Loucy (cell line): ENCODE measurements around the gene PYGB.
A peak's percentile ranks its signal among the peaks of the same experiment; 100 is the strongest.

Experiments used
- H2AFZ ChIP-seq: fragments of 200-600 bp; sonication (generic); 2 replicates; pipeline ENCODE4 v1.6.0; 2016; ENCODE audit warnings: antibody characterized with exemption, mild to moderate bottlenecking, low read length, moderate library complexity
- H3F3A ChIP-seq: fragments of 200-600 bp; 2 replicates; pipeline ENCODE4 v1.6.0; 2016; ENCODE audit warnings: antibody characterized with exemption, low read depth, mild to moderate bottlenecking
- H3K27me3 ChIP-seq: fragments of 200-600 bp; sonication (generic); 2 replicates; pipeline ENCODE4 v1.6.1; 2014; ENCODE audit warnings: low read length, mild to moderate bottlenecking; ENCODE audit not compliant: insufficient read depth, poor library complexity, severe bottlenecking
- H3K36me3 ChIP-seq: fragments of 200-600 bp; sonication (generic); 2 replicates; pipeline ENCODE4 v1.6.1; 2016; ENCODE audit warnings: low read length; ENCODE audit not compliant: insufficient read depth
- H3K4me1 ChIP-seq: fragments of 200-600 bp; sonication (generic); 2 replicates; pipeline ENCODE4 v1.5.1; 2014; ENCODE audit warnings: low read length, mild to moderate bottlenecking; ENCODE audit not compliant: insufficient read depth, poor library complexity, severe bottlenecking
- H3K4me2 ChIP-seq: fragments of 200-600 bp; sonication (generic); 2 replicates; pipeline ENCODE4 v1.6.0; 2014; ENCODE audit warnings: antibody characterized with exemption, low read length, low read depth, mild to moderate bottlenecking; ENCODE audit not compliant: poor library complexity, severe bottlenecking
- H3K4me3 ChIP-seq: fragments of 200-600 bp; sonication (generic); 2 replicates; pipeline ENCODE4 v1.5.1; 2014; ENCODE audit warnings: low read length, mild to moderate bottlenecking, mixed read lengths; ENCODE audit not compliant: poor library complexity, severe bottlenecking
- H3K79me2 ChIP-seq: fragments of 200-600 bp; sonication (generic); 2 replicates; pipeline ENCODE4 v1.6.1; 2014; ENCODE audit warnings: low read length; ENCODE audit not compliant: insufficient read depth
- H3K9ac ChIP-seq: fragments of 200-600 bp; sonication (generic); 2 replicates; pipeline ENCODE4 v1.6.0; 2014; ENCODE audit warnings: mild to moderate bottlenecking, low read depth, low read length, moderate library complexity; ENCODE audit not compliant: poor library complexity, severe bottlenecking
- H3K9me2 ChIP-seq: fragments of 200-600 bp; sonication (generic); replicated peaks from 2 replicates; pipeline ENCODE4 v1.6.1; 2016; ENCODE audit warnings: low read depth, low read length, mixed read lengths
- H3K9me3 ChIP-seq: fragments of 200-600 bp; sonication (generic); 2 replicates; pipeline ENCODE4 v1.6.1; 2014; ENCODE audit warnings: mild to moderate bottlenecking, antibody characterized with exemption, low read length, low read depth; ENCODE audit not compliant: insufficient read depth
- H4K20me1 ChIP-seq: fragments of 200-600 bp; sonication (generic); 2 replicates; pipeline ENCODE4 v1.6.0; 2014; ENCODE audit warnings: antibody characterized with exemption, low read length, mild to moderate bottlenecking; ENCODE audit not compliant: insufficient read depth, poor library complexity, severe bottlenecking
- EZH2phosphoT487 ChIP-seq: fragments of 200-600 bp; IDR thresholded peaks from 2 replicates; pipeline ENCODE4 v1.6.1; 2018; ENCODE audit warnings: antibody characterized with exemption, mild to moderate bottlenecking, moderate library complexity, borderline replicate concordance
- TF ChIP-seq, protein P1 (sequence below): fragments of 200-600 bp; sonication (generic); conservative IDR thresholded peaks from 2 replicates; pipeline ENCODE4 v1.5.1; 2014; ENCODE audit warnings: mild to moderate bottlenecking, antibody characterized with exemption, low read length

Gene PYGB

DNA sequence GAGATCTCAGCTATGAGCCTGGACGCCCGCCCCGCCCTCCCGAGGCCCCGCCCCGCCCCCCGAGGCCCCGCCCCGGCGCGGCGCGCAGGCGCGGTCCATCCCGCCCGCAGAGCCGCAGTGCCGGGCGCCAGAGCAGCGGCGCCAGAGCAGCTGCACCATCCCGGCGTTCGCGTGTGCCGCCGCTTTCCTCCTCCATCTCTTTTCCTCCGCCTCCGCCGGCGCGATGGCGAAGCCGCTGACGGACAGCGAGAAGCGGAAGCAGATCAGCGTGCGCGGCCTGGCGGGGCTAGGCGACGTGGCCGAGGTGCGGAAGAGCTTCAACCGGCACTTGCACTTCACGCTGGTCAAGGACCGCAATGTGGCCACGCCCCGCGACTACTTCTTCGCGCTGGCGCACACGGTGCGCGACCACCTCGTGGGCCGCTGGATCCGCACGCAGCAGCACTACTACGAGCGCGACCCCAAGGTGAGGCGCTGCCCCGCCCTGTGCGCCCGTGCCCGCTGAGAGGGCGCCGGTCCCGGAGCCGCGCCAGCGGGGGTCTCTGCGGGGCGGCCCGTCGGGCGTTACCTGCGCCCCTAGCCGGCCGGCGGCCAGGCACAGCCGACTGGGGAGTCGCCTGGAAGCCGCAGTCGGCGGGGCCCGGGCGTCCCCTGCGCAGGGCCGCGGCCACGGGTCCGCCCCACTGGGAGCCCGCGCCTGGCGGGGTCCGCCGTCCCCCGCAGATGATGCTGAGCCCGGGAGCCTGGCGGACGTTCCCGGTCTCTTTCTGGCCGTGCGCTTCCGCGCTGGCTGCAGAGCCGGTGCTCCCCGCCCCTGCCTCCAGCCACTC, at the start of gene PYGB:
TSS of gene PYGB (plus strand) at position 130 of the 830 bp plus-strand sequence. CDS start at position 224, 94 bp downstream.
- H3K4me1 ChIP-seq: peaks cover 49% of the 10 kb centered on the region
- H2AFZ ChIP-seq: peak within 1 kb of the TSS; percentile 98
- H3K4me3 ChIP-seq: peak within 1 kb of the TSS; percentile 96
- H3K9ac ChIP-seq: peak within 1 kb of the TSS; percentile 75
- H3K79me2 ChIP-seq: peaks cover 48% of the 10 kb centered on the region
- 0 out of 2 replicates have a peak, but pooled peaks cover 2% of the 10 kb centered on the region for H3F3A ChIP-seq
- no peaks in the 10 kb centered on the region for H3K36me3 ChIP-seq
- H3K27me3 ChIP-seq: no peaks in the 10 kb centered on the region
- H3K4me2 ChIP-seq: peak within 1 kb of the TSS; percentile 87
- TF ChIP-seq, protein P1, sequence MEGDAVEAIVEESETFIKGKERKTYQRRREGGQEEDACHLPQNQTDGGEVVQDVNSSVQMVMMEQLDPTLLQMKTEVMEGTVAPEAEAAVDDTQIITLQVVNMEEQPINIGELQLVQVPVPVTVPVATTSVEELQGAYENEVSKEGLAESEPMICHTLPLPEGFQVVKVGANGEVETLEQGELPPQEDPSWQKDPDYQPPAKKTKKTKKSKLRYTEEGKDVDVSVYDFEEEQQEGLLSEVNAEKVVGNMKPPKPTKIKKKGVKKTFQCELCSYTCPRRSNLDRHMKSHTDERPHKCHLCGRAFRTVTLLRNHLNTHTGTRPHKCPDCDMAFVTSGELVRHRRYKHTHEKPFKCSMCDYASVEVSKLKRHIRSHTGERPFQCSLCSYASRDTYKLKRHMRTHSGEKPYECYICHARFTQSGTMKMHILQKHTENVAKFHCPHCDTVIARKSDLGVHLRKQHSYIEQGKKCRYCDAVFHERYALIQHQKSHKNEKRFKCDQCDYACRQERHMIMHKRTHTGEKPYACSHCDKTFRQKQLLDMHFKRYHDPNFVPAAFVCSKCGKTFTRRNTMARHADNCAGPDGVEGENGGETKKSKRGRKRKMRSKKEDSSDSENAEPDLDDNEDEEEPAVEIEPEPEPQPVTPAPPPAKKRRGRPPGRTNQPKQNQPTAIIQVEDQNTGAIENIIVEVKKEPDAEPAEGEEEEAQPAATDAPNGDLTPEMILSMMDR: no peak
- no peak for TF ChIP-seq EZH2phosphoT487
- H3K9me2 ChIP-seq: no peaks in the 10 kb centered on the region
- no peaks in the 10 kb centered on the region for H3K9me3 ChIP-seq
- H4K20me1 ChIP-seq: peaks cover 35% of the 10 kb centered on the region

GRCh38 chr20:25198663-25199383, 49.1 kb upstream of the PYGB start:
- no peaks in the 10 kb centered on the region for H3K9me3 ChIP-seq
- peaks cover 42% of the 10 kb centered on the region for H3K79me2 ChIP-seq
- H3K36me3 ChIP-seq: no peaks in the 10 kb centered on the region
- no peaks in the 10 kb centered on the region for H3F3A ChIP-seq
- H3K4me1 ChIP-seq: peaks cover 54% of the 10 kb centered on the region
- H3K4me2 ChIP-seq: peak overlapping the region; percentile 48
- no peaks in the 10 kb centered on the region for H3K9me2 ChIP-seq
- H3K9ac ChIP-seq: no peak overlapping the region
- no peaks in the 10 kb centered on the region for H4K20me1 ChIP-seq
- no peak overlapping the region for H2AFZ ChIP-seq
- no peak overlapping the region for H3K4me3 ChIP-seq
- TF ChIP-seq, protein P1: no peak
- TF ChIP-seq EZH2phosphoT487: no peak
- H3K27me3 ChIP-seq: no peaks in the 10 kb centered on the region

DNA sequence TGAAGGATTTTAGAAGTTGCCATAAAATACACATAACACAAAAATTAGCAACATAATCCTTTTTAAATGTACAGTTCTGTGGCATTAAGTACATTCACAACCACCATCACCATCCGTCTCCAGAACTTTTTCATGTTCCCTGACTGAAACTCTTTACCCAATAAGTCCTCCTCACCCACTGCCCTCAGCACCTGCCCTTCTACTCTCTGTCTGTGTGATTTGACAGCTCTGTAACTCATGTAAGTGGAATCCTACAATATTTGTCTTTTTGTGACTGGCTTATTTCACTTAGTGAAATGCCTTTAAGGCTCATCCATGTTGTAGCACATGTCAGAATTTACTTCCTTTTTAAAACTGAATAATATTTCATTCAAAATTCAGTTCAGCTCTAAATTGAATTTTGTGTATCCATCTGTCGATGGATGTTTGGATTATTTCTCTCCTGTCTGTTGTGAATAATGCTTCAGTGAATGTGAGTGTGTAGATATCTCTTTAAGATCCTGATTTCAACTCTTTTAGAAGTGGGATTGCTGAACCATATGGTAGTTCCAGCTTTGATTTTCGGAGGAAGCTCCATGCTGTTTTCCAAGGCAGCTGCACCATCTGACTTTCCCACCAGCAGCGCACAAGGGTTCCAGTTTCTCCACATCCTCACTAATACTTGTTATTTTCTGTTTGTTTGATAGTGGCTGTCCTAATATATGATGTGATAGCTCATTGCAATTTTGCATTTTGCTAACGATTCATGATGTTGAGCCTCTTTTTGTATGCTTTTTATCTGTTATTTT, 48.2 kb upstream of the PYGB start:
- Histone ChIP-seq H2AFZ (no peak overlapping the region), H3K9me3 (no peaks in the 10 kb centered on the region), H3K4me2 (peak overlapping the region; percentile 48), H3K9ac (no peak overlapping the region), H3K27me3 (no peaks in the 10 kb centered on the region), H3K4me1 (peaks cover 58% of the 10 kb centered on the region), H3F3A (no peaks in the 10 kb centered on the region), H3K36me3 (no peaks in the 10 kb centered on the region), H3K79me2 (peaks cover 46% of the 10 kb centered on the region), H3K9me2 (no peaks in the 10 kb centered on the region), H4K20me1 (no peaks in the 10 kb centered on the region), H3K4me3 (no peak overlapping the region)
- no peak for TF ChIP-seq EZH2phosphoT487
